GM18502 (cell line): Measurements from ENCODE around the gene MUC13.

Source experiments
- ATAC-seq: cut with Tn5 transposase; IDR thresholded peaks from one replicate; pipeline ENCODE4 v1.9.1; 2021; ENCODE audit warnings: mild to moderate bottlenecking; ENCODE audit not compliant: unreplicated experiment, poor library complexity

The MUC13 gene

DNA sequence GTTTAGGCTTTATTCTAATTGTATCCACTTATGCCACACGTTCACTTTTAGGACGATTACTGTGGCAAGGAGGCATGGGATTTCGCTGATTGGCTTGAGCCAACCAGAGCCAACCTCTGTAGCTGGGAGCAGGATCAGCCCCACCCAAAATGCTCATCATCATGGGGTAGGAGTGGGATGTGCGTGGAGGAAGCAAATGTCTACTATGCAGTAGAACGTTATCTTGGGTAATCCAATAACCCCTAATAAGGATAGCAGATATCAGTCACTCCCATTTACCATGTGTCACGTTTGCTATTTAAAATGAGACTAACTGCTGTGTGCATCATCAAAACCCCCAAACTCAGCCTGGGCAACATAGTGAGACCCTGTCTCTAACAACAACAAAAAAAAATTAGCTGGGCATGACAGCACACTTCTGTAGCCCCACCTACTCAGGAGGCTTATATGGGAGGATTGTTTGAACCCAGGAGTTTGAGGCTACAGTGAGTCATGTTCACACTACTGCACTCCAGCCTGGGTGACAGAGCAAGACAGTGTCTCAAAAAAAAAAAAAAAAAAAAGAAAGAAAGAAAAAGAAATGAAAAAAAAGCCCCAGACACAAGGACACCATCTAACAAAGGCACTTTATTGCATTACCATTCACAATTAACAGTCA, 29.6 kb downstream of the MUC13 start:
- ATAC-seq: no peak

DNA sequence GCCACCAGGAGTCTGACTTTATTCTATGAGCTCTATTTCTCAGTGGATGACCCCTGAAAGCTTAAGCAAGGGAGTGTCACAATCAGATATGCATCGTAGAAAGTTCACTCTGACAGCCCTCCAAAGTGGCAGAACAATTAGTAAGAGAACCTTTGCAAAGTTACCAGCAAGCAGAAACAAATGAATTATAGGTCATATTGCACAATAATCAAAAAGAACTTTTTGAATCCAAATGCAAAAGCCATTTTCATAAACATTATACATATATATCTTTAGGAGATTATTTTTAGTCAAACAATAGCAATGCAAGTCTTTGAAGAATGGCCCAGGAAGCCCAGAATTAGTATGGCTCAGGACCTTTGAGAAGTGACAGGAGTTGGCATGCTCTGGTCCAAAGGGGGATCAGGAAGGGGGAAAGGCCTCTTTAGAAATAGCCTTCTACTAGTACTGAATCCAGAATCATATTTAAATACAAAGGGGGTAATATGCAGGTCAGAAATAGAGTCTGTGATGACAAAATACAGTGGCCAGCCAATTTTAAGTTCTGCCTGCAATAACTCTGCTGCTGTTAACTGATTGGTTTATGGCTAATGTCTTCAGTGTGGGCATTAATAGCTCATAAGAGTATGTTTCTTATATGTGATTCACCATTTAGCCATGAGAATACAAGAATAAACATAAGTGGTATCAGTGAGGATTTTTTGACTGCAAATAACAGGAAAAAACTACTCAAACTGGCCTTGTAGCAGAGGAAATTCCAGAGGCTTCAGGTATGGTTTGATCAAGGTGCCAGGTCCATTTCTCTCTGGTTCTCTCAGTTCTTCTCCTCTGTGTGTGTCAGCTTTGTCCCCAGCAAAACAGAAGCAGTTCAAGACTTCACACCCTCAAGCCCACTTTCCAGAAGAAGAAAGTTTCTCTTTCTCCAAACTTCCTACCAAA, 30.4 kb downstream of the MUC13 start:
- no peak for ATAC-seq

DNA sequence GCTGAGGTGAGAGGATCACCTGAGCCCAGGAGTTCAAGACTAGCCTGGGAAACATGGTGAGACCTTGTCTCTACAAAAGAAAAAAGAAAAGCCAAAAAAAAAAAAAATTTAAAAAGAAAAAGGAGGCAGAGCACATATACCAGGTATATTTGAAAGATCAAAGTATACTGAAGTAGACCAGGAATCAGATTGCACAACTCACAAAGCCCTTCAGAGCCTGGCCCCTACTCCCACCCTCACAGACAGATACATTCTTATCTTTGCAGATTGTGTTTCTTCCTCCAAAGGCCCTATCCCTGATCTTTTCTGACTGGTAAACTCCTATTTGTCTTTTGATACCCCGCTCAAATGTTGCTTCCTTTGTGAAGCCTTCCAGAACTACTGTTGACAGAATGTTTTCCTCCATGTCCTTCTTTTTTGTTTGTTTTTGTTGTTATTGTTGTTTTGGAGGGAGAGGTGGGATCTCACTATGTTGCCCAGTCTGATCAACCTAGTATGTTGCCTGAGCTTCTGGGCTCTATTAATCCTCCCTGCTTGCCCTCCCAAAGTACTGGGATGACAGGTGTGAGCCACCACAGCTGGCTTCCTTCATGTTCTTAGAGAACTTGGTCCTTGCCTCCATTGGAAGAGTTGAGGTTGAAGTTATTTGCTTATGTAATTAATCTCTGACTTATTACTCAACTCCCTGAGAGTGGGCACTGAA, 37.6 kb downstream of the MUC13 start:
- ATAC-seq: no peak

DNA sequence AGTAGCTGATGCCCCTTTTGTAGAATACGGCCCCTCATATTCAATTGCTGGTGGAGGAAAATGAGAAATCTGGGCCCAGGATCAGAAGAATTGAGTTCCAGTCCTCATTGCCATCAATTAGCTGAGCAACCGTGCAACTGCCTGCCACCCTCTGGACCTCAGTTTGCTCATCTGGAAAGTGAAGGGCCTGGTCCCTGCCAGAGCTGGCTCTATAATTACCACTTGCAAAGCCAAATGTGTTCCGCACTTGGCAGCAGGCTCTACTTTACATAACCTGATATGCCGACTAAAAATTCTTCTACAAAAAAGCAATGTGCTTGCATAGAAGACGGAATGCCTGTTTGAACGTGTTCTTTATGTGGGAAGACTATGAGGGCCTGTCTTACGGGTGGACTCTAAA, 38.8 kb downstream of the MUC13 start:
- no peak for ATAC-seq

DNA sequence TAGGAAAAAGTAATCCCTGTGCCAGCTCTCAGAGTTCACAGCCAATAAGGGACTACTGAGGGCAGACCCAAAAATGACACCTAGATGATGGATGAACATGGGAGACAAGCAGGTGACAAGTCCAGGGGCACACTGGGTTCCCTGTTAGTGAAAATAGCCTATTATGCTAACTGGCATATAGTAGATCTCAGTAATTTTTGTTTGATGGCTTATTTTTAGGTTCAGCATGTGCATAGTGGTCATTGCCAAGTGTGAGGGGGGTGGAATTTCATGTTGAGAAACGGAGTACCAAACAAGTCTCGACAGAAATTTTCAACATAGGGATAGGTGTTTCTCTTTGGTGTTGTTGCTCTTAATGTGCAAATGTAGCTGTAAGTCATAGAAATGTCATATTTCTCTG, 41.0 kb downstream of the MUC13 start:
- no peak for ATAC-seq

DNA sequence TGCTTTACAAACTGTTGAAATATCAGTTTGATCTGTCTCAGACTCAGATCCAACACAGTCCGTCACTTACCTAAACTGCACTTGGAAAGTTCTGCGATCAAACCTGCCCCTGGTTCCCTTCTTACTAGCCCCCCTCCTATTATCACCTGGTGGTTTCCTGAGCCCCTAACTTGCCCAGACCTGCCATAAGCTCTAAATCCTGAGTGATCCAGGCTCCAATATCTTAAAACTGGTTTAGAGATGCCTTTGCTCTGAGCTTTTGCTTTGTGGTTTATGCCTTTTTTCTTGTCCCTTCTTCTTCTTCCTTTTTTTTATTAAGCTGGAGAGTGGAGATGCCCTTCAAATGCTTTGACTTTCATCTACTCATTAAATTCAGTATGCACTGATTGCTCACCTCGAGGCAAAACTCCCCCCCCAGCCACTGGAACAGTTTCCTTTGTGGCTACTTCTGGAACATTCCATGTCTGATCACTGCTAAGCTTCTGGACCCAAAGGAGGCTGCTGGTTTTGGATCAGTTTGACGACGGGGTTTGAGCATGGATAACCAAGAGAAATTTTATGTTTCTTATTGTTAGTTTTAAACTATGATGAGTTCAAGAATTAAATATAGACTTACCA, 43.9 kb downstream of the MUC13 start:
- no peak for ATAC-seq

DNA sequence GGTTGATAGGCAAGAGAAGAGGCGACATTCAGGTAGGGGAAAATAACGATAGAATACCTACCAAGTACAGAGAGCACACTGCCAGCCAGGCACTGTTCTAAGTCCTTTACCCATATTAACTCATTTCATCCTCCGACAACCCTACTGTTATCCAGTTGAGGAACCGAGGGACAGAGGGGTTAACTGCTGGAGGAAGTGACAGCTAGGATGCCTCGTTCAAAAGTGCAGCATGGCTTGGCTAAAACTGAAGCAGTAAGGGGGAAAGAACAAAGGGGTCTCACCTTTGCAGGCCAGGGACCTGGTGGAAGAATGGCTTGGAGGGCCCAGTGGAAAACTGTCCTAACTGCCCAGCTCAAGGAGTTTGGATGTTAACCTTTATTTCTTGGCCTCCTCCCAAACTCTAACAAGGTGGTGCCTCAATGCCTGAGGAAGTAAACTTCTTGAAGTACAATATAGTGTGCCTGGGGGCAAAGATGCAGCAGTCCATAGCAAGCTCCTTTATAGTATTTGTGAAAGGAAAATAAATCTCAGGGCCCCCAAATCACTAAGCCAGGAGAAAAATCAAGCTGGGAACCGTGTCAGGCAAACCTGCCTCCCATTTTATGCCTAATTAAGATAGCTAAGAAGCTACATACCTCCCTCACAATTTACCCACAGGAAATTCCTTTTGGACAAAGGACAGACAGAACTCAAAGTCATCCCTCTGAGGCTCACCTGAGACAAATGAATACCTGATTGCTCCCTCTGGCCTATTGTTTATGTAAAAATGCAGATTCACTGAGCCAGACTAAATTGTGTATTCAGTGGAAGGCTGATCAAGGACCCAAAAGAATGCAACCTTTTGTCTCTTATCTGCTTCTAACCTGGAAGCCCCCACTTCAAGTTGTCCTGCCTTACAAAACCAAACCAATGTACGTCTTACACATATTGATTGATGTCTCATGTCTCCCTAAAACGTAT, 45.8 kb downstream of the MUC13 start:
- no peak for ATAC-seq

DNA sequence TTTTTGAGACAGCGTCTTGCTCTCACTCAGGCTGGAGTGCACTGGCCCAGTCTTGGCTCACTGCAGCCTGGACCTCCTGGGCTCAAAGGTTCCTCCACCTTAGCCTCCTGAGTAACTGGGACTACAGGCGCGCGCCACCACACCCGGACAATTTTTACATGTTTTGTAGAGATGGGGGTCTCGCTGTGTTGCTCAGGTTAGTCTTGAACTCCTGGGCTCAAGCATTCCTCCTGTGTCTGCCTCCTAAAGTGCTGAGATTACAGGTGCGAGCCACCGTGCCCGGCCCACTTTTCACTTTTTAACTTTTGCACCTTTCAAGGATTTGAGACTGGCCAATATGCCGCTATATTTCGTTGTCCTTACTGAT, 46.6 kb downstream of the MUC13 start:
- no peak for ATAC-seq

DNA sequence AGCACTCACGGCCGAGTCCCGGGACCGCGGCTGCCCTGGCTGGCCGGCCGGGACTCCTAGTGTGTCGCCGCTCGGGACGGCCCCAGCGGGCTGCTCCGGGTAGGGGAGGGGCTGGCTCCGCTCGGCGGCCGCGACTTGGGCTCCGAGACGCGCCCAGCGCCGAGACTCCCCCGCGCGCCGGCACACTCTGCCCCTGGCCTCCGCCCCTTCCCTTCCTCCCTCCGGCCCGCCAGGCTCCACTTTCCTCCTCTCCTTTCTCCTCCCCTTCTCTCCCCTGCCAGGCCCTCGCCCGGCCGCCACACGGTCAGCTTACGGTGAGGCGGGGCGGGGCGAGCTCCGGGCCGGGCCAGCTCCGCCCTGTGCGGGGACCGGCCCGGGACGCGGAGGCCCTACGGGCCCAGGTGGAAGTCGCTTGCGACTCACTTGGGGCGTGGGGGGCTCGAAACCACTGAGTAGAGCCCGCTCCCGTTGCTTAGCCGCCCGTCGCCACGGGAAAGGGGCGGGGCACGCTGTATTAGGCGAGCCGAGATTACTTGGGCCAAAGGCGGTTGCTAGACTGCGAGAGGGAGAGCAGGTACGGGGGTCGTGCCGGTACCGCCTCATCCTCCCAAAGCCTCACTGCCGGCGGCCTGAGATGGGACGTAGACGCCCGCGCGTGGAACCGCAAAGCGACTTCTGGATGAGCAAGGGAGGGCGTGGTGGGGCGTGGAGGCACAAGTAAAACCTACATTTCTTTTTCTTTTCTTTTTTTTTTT, 47.2 kb downstream of the MUC13 start, which contains the start of gene ITGB5:
Gene ITGB5, minus strand, starts transcription at position 189 of the 755 bp plus-strand sequence. CDS start 365 bp downstream, outside the sequence.
- peak; percentile 75 for ATAC-seq

DNA sequence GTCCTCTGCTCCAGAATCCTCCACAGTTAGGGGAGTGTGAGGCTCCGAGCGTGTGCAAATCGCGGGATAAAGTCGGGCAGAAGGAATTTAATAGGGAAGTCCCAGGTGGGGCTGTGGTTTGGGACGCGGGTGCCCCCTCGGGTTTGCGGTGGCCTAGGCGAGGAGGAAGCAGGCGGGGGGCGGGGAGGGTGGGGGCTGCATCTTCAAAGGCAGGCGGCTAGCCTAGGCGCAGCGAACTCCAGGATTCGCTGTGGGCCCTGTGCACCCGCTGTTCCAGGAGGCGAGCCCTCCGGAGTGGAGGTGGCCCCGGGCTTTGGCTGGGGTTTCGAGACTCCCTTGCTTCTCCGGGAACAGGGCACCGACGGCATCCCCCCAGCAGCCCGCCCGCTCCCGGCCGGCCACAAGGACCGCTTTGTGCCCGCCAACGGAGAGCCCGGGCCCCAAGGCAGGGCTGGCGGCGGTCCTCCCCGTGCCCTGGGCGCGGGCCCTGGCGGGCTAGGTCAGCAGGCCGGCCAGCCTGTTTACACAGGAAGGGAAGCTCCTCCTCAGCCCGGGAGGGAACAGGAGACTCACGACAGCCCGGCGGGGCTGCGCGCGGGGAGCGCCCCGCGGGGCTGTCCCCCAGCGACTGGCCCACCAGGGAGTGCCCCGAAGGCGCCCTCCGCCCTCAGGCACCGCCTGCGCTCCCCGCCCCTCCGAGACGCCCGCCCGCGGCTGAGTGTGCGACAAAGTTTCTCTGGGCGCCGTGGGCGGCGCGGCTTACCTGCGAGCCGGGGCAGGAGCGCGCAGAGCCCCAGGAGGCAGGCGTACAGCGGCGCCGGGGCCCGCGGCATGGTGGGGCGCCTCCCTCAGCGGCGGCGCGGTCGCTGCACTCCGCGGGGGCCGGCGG, 48.1 kb downstream of the MUC13 start:
- peak; percentile 49 for ATAC-seq

DNA sequence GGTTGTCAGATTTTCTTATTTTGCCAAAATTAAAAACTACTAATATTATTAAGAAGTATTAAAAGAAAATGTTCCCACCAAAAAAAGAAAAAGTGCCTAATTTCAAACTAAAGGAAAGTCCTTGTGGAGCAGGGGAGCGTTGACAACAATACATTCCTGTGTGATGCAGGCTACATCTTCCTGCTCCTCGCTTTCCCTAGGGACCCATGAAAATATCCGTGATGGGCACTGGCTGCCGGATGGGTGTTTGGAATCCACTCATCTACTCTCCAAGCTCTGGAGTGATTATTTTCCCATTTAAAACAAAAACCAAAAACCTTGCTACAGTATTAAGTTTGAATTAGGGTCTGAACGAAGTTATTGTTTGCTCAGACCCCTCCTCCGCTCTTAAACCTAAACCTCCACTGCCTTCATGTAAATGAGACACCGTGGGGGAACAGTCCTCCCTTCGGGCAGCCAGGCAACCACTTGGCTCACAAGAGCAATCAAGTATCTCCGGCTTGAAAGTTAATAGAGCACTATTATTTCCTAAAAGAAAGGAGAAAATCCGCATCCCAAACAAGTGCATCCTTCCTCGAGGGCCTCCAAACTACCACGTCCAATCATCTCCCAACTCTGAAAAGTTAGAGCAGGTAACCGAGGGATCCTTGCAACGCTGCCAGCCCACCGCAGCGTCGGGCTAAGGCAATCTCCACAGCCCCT, 48.9 kb downstream of the MUC13 start:
- ATAC-seq: no peak

DNA sequence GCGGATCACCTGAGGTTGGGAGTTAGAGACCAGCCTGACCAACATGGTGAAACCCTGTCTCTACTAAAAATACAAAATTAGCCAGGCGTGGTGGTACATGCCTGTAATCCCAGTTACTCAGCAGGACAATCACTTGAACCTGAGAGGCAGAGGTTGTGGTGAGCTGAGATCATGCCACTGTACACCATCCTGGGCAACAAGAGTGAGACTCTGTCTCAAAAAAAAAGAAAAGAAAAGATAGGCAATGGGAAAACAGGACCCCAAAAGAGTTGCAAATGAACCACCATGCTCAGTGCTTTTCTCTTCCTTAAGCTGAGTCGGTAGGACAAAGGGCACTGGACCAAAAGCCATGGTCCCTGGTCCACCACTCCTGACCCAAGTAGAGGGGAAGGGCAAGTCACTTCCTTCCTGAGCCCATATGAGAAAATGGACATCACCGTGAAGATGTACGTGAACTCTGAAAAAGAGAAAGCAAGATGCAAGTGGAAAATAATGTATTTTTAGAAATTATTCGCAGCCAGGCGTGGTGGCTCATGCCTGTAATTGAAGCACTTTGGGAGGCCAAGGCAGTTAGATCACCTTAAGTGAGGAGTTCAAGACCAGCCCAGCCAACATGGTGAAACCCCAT, 50.0 kb downstream of the MUC13 start:
- no peak for ATAC-seq

DNA sequence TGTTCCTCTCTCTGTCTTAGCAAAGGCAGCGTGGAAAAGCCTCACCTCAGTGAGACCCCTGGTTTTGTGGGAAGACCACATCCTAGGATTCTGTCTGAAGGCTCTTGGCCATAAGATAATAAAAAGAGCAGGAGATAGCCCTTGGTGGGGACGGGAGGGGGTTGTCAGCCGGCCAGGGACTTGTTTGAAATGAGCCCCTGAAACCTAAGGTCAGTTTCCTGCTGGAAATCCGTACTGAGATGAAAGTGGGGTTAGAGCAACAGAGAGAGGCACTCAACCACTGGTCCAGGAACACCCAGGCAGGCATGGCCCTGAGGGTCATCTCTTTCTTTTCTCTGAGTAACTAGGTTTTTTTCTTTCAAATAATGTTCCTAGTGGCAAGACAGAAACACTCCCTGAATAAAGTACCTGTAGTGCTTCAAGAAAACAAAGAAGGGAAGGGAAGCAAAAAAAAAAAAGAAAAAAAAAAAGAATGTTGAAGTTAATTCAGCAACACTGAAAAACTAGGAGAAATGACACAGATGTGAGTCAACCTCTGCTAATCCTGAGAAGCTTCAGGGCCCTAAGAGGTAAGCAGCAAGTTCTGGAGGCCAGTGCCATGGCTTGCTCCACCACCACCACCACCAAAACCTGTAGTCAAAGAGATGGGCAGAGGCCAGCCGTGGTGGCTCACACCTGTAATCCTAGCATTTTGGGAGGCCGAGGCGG, 50.6 kb downstream of the MUC13 start:
- no peak for ATAC-seq

DNA sequence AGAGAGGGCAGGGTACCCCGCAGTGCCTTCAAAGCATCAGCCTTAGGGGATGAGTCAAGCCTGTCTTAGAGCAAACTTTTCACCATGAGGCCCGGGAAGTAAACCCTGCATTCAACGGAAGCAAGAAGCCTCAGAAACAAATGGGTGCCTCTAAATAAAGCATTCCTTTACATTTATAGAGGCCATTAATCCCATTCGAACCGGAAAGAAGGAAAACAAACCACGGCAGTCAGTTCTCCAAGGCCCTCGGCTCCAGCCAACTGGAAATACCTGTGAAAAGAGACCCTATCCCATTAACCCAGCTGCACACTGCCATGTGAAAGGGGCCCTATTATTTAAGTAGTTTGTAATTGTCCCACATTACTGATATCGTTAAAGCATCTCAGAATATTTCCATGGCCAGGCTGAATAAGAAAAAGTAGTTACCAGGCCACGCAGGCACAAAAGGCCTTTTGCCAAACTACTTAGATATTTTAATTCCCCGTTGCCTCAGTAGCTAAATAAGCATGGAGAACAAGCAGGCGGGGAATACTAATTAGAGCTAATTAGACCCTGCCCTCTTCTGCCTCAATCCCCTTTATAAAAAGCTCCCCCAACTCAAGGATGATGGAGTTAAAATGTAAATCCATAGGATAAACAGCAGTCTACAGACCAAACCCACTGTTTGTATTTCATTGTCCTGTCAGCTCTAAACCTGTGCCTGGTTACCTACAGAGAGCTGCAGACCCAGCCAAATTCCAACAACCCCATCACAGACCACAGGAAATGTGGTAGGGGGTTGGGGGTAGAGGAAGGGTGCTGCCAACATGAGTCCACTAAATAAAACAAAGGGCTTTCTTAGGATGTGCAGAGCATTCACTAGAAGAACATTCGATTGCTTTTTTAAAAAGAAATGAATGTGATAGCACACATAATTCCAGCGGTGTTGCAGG, 51.5 kb downstream of the MUC13 start:
- no peak for ATAC-seq
